HG03139 (cell line): ENCODE results near the gene C1GALT1C1.
A peak's percentile ranks its signal among the peaks of the same experiment; 100 is the strongest.
"Not testable (repeated sequence)": the region's sequence is repeated elsewhere in the genome, so short reads cannot be mapped to it uniquely, and the experiment has no call there.

ENCODE experiments used
- ATAC-seq: cut with Tn5 transposase; IDR thresholded peaks from one replicate; pipeline ENCODE4 v1.9.1; 2021; ENCODE audit not compliant: unreplicated experiment

Gene C1GALT1C1

GRCh38 chrX:120629667-120630537 lies at the start of gene C1GALT1C1:
Gene C1GALT1C1 (minus strand): TSS chrX:120630054. CDS start chrX:120627166, 2,888 bp downstream.
- ATAC-seq: peak; percentile 93

GRCh38 chrX:120677004-120677652 lies 47.3 kb upstream of the C1GALT1C1 start:
- ATAC-seq: no peak

- no peak for ATAC-seq
These were observed 43.1 kb upstream of the C1GALT1C1 start for GRCh38 chrX:120672841-120673530.

GRCh38 chrX:120672389-120672788 lies 42.5 kb upstream of the C1GALT1C1 start:
- no peak for ATAC-seq

- ATAC-seq: no peak
These were observed 42.1 kb upstream of the C1GALT1C1 start for GRCh38 chrX:120671963-120672362.

- ATAC-seq: no peak
These were observed 38.5 kb upstream of the C1GALT1C1 start for GRCh38 chrX:120668357-120668756.

GRCh38 chrX:120664535-120664934 lies 34.7 kb upstream of the C1GALT1C1 start:
- not testable (repeated sequence) for ATAC-seq

GRCh38 chrX:120664081-120664480 lies 34.2 kb upstream of the C1GALT1C1 start:
- no peak for ATAC-seq

GRCh38 chrX:120662662-120663061 lies 32.8 kb upstream of the C1GALT1C1 start:
- ATAC-seq: no peak

- ATAC-seq: no peak
These were observed 30.8 kb upstream of the C1GALT1C1 start for GRCh38 chrX:120660637-120661036.

- no peak for ATAC-seq
These were observed 23.1 kb upstream of the C1GALT1C1 start for GRCh38 chrX:120653000-120653399.

- ATAC-seq: not testable (repeated sequence)
These were observed 22.4 kb upstream of the C1GALT1C1 start for GRCh38 chrX:120652256-120652655.

- no peak for ATAC-seq
These were observed 17.3 kb upstream of the C1GALT1C1 start for GRCh38 chrX:120647127-120647526.

- ATAC-seq: no peak
These were observed 13.0 kb upstream of the C1GALT1C1 start for GRCh38 chrX:120642871-120643270.

- no peak for ATAC-seq
These were observed 8.8 kb upstream of the C1GALT1C1 start for GRCh38 chrX:120638619-120639018.

- ATAC-seq: no peak
These were observed 4.5 kb downstream of the C1GALT1C1 start for GRCh38 chrX:120625371-120625770.

- no peak for ATAC-seq
These were observed 11.7 kb downstream of the C1GALT1C1 start for GRCh38 chrX:120617996-120618630.

GRCh38 chrX:120614816-120615215 lies 15.0 kb downstream of the C1GALT1C1 start:
- no peak for ATAC-seq

GRCh38 chrX:120612086-120612485 lies 17.8 kb downstream of the C1GALT1C1 start:
- ATAC-seq: no peak

- peak; percentile 53 for ATAC-seq
These were observed 25.5 kb downstream of the C1GALT1C1 start for GRCh38 chrX:120604361-120604782.
